Cardiac muscle cell (in vitro differentiated cells and primary cell): ENCODE measurements around the gene MUL1. TPM values are rescaled to one million over a fixed set of nuclear protein-coding genes. Genes with fewer than 3 reads are reported as not detected.

Source experiments
- DNase-seq, 2 donors: peaks; one replicate each; pipeline versions ENCODE4 v3.0.0 to v3.0.0-alpha.2; 2010 to 2017; ENCODE audit warnings: low read depth in 1 of 2, low spot score in 1 of 2
- H3K27ac ChIP-seq: fragments of 200-600 bp; sonication (generic); 2 replicates; pipeline ENCODE4 v1.5.1; 2016
- H3K27me3 ChIP-seq: fragments of 200-600 bp; sonication (generic); 2 replicates; pipeline ENCODE4 v1.6.0; 2016; ENCODE audit warnings: control low read depth
- H3K36me3 ChIP-seq: fragments of 200-600 bp; sonication (generic); 2 replicates; pipeline ENCODE4 v1.5.1; 2016; ENCODE audit warnings: control low read depth
- H3K4me1 ChIP-seq: fragments of 200-600 bp; sonication (generic); 2 replicates; pipeline ENCODE4 v1.8.1; 2017; ENCODE audit warnings: low read depth, mild to moderate bottlenecking, mixed run types
- H3K4me3 ChIP-seq: fragments of 200-600 bp; sonication (generic); 2 replicates; pipeline ENCODE4 v1.5.1; 2016; ENCODE audit warnings: mild to moderate bottlenecking
- H3K9me3 ChIP-seq: fragments of 200-600 bp; sonication (generic); 2 replicates; pipeline ENCODE4 v1.5.1; 2017; ENCODE audit warnings: low read depth, mild to moderate bottlenecking, control low read depth
- polyA plus RNA-seq: library from polyadenylated mRNA; unstranded; fragments of >200 nt; fragmentation: Nextera tagmentation; extraction: Ambion mirVana; gene quantifications from 2 replicates; pipeline ENCODE4 v1.2.1, GENCODE V29; 2016
- total RNA-seq: library from RNA; depleted of rRNA; stranded (reverse); fragments of >200 nt; gene quantifications from 2 replicates; pipeline ENCODE4 v1.2.3, GENCODE V29; 2016
- TF ChIP-seq, protein P1 (sequence below): IDR thresholded peaks from 2 replicates; pipeline ENCODE4 v1.5.1; 2012; ENCODE audit warnings: low read depth, mild to moderate bottlenecking, low read length

Gene MUL1
- total and polyA plus RNA-seq, 2 experiments from 2014 or later, result 38.1 to 45.7 TPM

DNA sequence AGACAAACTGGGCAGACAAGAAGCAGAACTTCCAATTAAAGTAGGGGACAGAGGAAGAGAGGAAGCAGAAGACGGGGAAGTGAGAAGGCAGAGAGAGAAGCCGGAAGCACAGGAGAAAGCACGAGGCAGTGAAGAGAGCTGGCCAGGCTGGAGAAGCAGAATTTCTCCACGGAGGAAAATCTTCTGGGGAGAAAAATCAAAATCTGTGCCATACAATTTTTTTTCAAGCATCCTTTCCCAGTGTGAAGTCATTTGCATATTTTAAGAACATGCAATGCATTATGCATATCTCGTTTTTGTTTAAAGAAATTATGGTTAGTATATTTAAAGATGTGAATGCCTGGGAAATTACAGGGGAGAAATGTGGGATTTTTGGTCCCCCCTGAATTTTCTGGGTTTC is 14.6 kb downstream of the MUL1 start:
- no peaks in the 10 kb centered on the region for H3K4me1 ChIP-seq
- H3K27ac ChIP-seq, result no peak overlapping the region
- no peaks in the 10 kb centered on the region for H3K36me3 ChIP-seq
- H3K9me3 ChIP-seq, result no peaks in the 10 kb centered on the region
- TF ChIP-seq, protein P1, sequence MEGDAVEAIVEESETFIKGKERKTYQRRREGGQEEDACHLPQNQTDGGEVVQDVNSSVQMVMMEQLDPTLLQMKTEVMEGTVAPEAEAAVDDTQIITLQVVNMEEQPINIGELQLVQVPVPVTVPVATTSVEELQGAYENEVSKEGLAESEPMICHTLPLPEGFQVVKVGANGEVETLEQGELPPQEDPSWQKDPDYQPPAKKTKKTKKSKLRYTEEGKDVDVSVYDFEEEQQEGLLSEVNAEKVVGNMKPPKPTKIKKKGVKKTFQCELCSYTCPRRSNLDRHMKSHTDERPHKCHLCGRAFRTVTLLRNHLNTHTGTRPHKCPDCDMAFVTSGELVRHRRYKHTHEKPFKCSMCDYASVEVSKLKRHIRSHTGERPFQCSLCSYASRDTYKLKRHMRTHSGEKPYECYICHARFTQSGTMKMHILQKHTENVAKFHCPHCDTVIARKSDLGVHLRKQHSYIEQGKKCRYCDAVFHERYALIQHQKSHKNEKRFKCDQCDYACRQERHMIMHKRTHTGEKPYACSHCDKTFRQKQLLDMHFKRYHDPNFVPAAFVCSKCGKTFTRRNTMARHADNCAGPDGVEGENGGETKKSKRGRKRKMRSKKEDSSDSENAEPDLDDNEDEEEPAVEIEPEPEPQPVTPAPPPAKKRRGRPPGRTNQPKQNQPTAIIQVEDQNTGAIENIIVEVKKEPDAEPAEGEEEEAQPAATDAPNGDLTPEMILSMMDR, result no peak
- DNase-seq, result no peak
- peaks cover 39% of the 10 kb centered on the region for H3K27me3 ChIP-seq
- no peak overlapping the region for H3K4me3 ChIP-seq

GRCh38 chr1:20492751-20493150 is 15.2 kb downstream of the MUL1 start:
- no peaks in the 10 kb centered on the region for H3K4me1 ChIP-seq
- no peak overlapping the region for H3K27ac ChIP-seq
- no peaks in the 10 kb centered on the region for H3K36me3 ChIP-seq
- H3K27me3 ChIP-seq, result peaks cover 45% of the 10 kb centered on the region
- H3K9me3 ChIP-seq, result no peaks in the 10 kb centered on the region
- no peak overlapping the region for H3K4me3 ChIP-seq
- TF ChIP-seq, protein P1, result no peak
- no peak for DNase-seq

- no peaks in the 10 kb centered on the region for H3K9me3 ChIP-seq
- no peak for DNase-seq
- TF ChIP-seq, protein P1, result no peak
Observed at GRCh38 chr1:20491866-20492265, 16.1 kb downstream of the MUL1 start.

DNA sequence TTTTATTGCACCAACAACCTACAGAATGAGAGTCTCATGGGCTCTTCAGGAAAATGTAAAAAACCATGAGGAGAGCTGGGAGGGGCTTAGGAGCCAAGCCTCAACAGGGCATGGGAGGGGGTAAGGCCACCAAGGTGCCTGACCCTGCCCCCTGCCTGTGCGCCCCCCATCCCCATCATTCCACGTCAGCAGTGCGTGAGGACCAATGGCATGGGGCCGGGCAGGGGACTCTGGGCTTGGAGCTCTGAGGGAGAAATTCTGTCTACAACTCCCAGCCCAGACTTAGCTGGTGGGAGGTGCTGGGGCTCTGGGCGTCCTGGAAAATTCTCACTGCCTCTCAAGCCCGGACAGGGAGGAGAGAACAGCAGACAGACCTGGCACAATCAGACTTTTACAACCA is 16.8 kb downstream of the MUL1 start:
- Histone ChIP-seq H3K4me1 (no peaks in the 10 kb centered on the region), H3K27ac (no peak overlapping the region), H3K27me3 (peaks cover 61% of the 10 kb centered on the region), H3K36me3 (no peaks in the 10 kb centered on the region), H3K4me3 (no peak overlapping the region), H3K9me3 (no peaks in the 10 kb centered on the region)
- TF ChIP-seq, protein P1, result no peak
- no peak for DNase-seq

More at GRCh38 chr1:20491866-20492265, 16.1 kb downstream of the MUL1 start:
- Histone ChIP-seq H3K27me3 (peaks cover 54% of the 10 kb centered on the region), H3K4me1 (no peaks in the 10 kb centered on the region), H3K4me3 (no peak overlapping the region), H3K27ac (no peak overlapping the region), H3K36me3 (no peaks in the 10 kb centered on the region)

- H3K9me3 ChIP-seq, result no peaks in the 10 kb centered on the region
- no peaks in the 10 kb centered on the region for H3K4me1 ChIP-seq
- TF ChIP-seq, protein P1, result no peak
- H3K27me3 ChIP-seq, result peaks cover 94% of the 10 kb centered on the region
- H3K4me3 ChIP-seq, result no peak overlapping the region
- DNase-seq, result no peak
- H3K36me3 ChIP-seq, result no peaks in the 10 kb centered on the region
- no peak overlapping the region for H3K27ac ChIP-seq
Observed at GRCh38 chr1:20487236-20487590, 20.7 kb downstream of the MUL1 start.
